ENCODE measurements around the gene ADIPOR2. TPM values are rescaled to one million over a fixed set of nuclear protein-coding genes. Genes with fewer than 3 reads are reported as not detected.
A peak's percentile ranks its signal among the peaks of the same experiment; 100 is the strongest.

ADIPOR2 gene
- total RNA-seq, 4 donors from 2014 or later, result 75.1 to 119 (median 93.4) TPM

DNA sequence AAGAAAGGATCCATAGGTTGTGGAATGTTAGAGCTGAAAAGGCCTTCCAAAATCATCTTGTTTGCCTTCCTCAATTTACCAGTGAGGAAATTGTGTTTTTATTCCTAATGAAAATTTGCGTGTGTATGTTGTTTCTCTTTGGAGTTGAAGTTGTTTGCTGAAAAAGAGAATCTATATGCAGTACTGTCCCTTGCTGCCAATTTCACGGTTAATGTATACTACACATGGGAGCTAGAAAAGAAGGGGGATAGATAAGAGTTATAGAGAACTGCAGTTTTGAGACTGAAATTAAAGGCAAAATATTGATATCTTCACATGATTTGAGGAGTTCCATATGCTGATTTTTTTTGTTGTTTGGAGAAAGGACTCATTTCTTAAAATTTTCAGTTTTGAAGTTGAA lies 67.5 kb downstream of the ADIPOR2 start:
- ATAC-seq (ENCODE audit: low FRiP score), result no peak
- TF ChIP-seq, protein P1, sequence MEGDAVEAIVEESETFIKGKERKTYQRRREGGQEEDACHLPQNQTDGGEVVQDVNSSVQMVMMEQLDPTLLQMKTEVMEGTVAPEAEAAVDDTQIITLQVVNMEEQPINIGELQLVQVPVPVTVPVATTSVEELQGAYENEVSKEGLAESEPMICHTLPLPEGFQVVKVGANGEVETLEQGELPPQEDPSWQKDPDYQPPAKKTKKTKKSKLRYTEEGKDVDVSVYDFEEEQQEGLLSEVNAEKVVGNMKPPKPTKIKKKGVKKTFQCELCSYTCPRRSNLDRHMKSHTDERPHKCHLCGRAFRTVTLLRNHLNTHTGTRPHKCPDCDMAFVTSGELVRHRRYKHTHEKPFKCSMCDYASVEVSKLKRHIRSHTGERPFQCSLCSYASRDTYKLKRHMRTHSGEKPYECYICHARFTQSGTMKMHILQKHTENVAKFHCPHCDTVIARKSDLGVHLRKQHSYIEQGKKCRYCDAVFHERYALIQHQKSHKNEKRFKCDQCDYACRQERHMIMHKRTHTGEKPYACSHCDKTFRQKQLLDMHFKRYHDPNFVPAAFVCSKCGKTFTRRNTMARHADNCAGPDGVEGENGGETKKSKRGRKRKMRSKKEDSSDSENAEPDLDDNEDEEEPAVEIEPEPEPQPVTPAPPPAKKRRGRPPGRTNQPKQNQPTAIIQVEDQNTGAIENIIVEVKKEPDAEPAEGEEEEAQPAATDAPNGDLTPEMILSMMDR (IDR thresholded peaks at IDR 0.05), result no peak
- DNase-seq (ENCODE audit: low spot score), result no peak

DNA sequence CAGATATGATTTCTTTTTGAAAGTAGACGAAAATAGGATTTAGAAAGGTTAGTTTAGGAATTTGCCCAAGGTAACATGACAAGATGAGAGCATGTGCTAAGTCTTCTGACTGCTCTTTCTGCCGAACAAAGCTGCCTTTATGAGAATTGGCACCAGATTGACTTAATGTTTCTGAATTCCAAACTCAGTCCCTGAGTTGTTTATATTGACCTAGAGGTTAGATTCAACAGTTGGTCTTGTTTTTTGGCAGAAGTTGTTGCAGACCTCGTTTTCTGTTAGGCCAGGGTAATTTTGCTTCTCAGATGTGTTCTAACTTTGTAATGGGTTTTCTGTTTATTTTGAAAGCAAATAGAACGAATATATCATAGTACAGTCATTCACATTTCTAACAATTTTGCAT lies 68.0 kb downstream of the ADIPOR2 start:
- DNase-seq (ENCODE audit: low spot score) (no peak), ATAC-seq (ENCODE audit: low FRiP score) (no peak)
- TF ChIP-seq, protein P1 (IDR thresholded peaks at IDR 0.05), result no peak

DNA sequence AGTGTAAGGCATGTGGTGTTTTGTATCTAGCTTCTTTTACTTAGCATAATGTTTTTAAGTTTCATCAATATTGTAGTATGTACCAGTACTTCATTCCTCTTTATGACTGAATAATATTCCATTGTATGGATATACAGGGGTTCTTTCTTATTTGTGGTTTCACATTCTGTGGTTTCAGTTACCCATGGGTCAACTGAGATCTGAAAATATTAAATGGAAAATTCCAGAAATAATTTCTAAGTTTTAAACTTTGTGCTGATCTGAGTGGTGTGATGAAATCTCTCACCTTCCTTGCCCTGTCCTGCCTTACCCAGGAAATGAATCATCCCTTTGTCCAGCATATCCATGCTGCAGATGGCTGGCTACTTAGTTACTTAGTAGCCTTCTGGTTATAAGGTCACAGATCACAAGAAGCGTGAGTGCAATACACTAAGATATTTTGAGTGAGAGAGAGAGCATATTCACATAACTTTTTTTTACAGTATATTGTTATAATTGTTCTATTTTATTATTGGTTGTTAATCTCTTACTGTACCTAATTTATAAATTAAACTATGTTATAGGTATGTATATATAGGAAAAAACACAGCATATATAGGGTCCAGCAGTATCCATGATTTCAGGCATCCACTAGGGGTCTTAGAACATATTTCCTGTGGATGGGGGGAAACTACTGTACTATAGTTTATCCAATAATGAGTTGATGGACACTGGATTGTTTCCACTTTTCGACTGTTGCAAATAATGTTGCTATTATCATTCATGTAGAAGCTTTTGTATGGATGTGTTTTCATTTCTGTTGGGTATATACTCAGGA lies 69.9 kb downstream of the ADIPOR2 start:
- TF ChIP-seq, protein P1 (IDR thresholded peaks at IDR 0.05), result no peak
- ATAC-seq (ENCODE audit: low FRiP score) (peak; percentile 44), DNase-seq (ENCODE audit: low spot score) (no peak)

DNA sequence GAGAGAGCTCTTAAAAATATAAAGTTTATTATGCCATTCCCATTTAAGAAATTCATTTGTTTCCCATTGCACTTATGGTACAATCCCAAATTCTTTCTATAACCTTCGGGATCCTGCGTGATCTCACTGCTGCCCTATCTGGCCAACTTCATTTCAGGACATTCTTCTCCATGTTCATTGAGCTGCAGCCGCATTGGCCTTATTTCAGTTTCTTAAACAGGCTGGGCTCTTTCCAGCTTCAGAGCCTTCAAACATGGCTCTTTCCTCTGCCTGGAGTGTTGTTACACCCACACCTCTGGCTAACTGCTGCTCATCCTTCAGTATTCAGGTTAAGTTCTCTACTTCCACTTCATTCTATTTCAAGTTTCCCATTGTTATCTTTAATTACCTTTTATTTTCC lies 71.0 kb downstream of the ADIPOR2 start:
- no peak for DNase-seq (ENCODE audit: low spot score)
- ATAC-seq (ENCODE audit: low FRiP score), result no peak
- TF ChIP-seq, protein P1 (IDR thresholded peaks at IDR 0.05), result no peak

DNA sequence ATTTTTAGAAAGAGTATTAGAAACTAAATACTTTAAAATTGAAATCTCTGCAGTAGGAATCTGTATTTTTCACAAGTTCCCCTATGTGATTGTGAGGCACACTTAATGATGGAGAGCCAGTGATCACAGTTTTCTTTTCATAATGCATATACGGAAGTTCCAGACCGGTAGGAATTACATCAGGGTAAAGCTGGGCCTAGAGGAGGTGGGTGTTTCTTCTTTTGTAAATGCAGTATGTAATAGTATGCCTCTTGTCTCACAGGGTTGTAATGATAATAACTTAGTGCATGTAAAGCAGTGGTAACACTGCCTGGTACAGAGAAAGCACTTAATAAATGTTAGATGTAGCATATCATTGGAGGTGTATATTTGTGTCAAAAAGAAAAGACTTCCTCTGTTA lies 72.3 kb downstream of the ADIPOR2 start:
- ATAC-seq (ENCODE audit: low FRiP score) (no peak), DNase-seq (ENCODE audit: low spot score) (no peak)
- TF ChIP-seq, protein P1 (IDR thresholded peaks at IDR 0.05), result no peak

DNA sequence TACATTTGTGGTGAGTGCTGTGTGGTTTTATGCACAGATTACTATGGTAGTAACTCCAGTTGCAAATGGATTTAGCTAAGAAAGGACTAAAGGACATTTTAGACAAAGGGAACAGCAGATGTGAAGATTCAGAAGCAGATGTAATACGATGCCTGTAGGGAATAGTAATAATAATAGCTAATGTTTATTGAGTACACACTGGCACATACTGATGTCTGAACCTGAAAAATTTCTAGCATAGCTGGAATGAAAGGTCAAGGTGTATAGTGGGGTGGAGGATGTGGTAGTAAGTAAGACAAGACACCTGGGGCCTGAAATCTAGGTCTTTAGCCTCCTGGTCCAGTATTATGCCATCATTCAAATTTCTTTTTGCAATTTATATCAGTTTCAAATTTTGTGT lies 75.2 kb downstream of the ADIPOR2 start:
- DNase-seq (ENCODE audit: low spot score) (no peak), ATAC-seq (ENCODE audit: low FRiP score) (no peak)
- TF ChIP-seq, protein P1 (IDR thresholded peaks at IDR 0.05), result no peak
